GM12878 (cell line): ENCODE results near the gene MILR1. TPM values are rescaled to one million over a fixed set of nuclear protein-coding genes. Genes with fewer than 3 reads are reported as not detected.

Source experiments
- DPF2 ChIP-seq: fragments of 450-650 bp; IDR thresholded peaks from 2 replicates; pipeline ENCODE4 v1.6.1; 2017; ENCODE audit warnings: mild to moderate bottlenecking
- EED ChIP-seq: sonication (generic); IDR thresholded peaks from 2 replicates; pipeline ENCODE4 v1.6.1; 2016; ENCODE audit warnings: antibody characterized with exemption, low read depth
- GABPA ChIP-seq: IDR thresholded peaks from 2 replicates; pipeline ENCODE4 v1.6.1; 2014; ENCODE audit warnings: antibody characterized with exemption, low read depth, mild to moderate bottlenecking, inconsistent platforms
- IRF4 ChIP-seq: IDR thresholded peaks from 2 replicates; pipeline ENCODE4 v1.6.1; 2011; ENCODE audit warnings: low read depth, low read length
- IRF5 ChIP-seq: fragments of 450-650 bp; IDR thresholded peaks from 2 replicates; pipeline ENCODE4 v1.6.1; 2017; ENCODE audit warnings: borderline replicate concordance
- NFYA ChIP-seq: IDR thresholded peaks from 2 replicates; pipeline ENCODE4 v1.6.1; 2011; ENCODE audit warnings: low read depth, mild to moderate bottlenecking, low read length, improper control_type of control experiment, borderline replicate concordance
- NRF1 ChIP-seq: conservative IDR thresholded peaks from 2 replicates; pipeline ENCODE4 v1.6.1; 2011; ENCODE audit warnings: mild to moderate bottlenecking, low read depth, low read length, improper control_type of control experiment
- POLR2AphosphoS5 ChIP-seq: IDR thresholded peaks from 2 replicates; pipeline ENCODE4 v1.6.1; 2011; ENCODE audit warnings: mild to moderate bottlenecking, low read length, inconsistent platforms
- SKIL ChIP-seq: fragments of 450-650 bp; IDR thresholded peaks from 2 replicates; pipeline ENCODE4 v1.6.1; 2017; ENCODE audit warnings: mild to moderate bottlenecking, low read depth, inconsistent platforms; ENCODE audit not compliant: poor library complexity, severe bottlenecking
- SMAD5 ChIP-seq: IDR thresholded peaks from 2 replicates; pipeline ENCODE4 v1.6.1; 2016; ENCODE audit warnings: antibody characterized with exemption, low read depth
- SREBF2 ChIP-seq: IDR thresholded peaks from 2 replicates; pipeline ENCODE4 v1.6.1; 2012; ENCODE audit warnings: mild to moderate bottlenecking, low read length
- TAF1 ChIP-seq: IDR thresholded peaks from 2 replicates; pipeline ENCODE4 v1.6.1; 2011; ENCODE audit warnings: mild to moderate bottlenecking, low read depth, low read length, borderline replicate concordance
- YY1 ChIP-seq: IDR thresholded peaks from 2 replicates; pipeline ENCODE4 v1.6.1; 2011; ENCODE audit warnings: low read depth, mild to moderate bottlenecking, low read length
- polyA plus RNA-seq, 11 experiments: library from polyadenylated mRNA; depleted of rRNA in 4 of 11; unstranded in 6 of 11; stranded (reverse) in 5 of 11; fragments of >200 nt; fragmentation: Nextera tagmentation in 4 of 11; fragmentation: Illumina TruSeq in 1 of 11; extraction: Ambion mirVana in 4 of 11; extraction: Trizol in 1 of 11; gene quantifications; 1 replicate in 1 of 11; 2 replicates in 10 of 11; pipeline versions ENCODE4 v1.2.1 to v1.2.3, GENCODE V29; 2011 to 2016; ENCODE audit warnings: inconsistent platforms in 2 of 11, missing spikeins in 2 of 11, low read depth in 1 of 11
- total RNA-seq, 4 experiments: library from RNA; depleted of rRNA in 3 of 4; stranded (reverse); fragments of >200 nt in 3 of 4; fragmentation: Illumina TruSeq in 1 of 4; extraction: Trizol in 1 of 4; gene quantifications; 2 replicates each; pipeline versions ENCODE4 v1.2.1 to v1.2.3, GENCODE V29; 2013 to 2021
- TF ChIP-seq, protein P1 (sequence below): IDR thresholded peaks from 2 replicates; pipeline ENCODE4 v1.6.1; 2012; ENCODE audit warnings: low read depth, low read length, improper control_type of control experiment

Gene MILR1
- total and polyA plus RNA-seq, 10 of the 15 experiments (the other 5 are each of a cell fraction or from before 2014, with no cell fraction given): 2.0 to 47.2 (median 17.2) TPM

DNA sequence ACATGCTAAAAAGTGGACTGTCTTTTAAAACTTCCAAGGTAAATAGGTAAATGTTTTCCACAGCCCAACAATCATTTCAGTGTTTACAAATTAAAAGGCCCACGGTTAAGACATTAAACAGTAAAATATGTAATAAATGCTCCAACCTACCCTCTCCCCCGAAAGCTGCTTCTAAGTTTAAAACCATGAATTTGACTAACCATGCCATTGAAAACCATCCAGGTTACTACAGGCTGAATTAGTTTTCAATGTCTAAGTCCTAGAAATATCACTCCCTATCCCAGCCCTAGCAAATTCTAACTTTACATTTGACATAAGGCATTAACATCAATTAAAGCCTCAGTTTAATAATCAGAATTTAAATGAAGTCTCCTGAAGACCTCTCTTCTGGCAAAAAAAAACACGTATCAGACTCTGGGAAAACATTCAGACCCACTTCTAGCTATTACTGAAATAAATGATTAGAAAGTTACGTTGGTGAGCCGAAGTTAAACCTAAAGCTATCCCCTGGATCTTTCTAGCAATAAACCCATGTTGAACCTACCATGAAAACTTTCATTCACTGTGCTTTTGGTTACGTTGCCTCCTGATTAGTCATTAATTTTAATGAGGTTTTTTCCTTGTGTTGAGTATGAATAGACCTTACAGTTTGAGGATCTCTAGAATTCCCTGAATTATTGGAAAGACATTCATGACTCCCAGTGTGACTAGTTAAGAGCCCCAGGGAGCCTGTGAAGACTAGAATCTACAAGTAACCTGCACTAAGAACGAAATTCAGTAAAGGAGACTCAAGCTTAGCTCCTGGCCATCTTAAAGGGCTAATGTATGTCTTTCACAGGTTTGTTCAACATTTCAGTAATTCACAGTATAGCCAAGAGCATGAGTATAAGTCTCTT is 49.6 kb downstream of the MILR1 start (continued):
- TF ChIP-seq, protein P1, sequence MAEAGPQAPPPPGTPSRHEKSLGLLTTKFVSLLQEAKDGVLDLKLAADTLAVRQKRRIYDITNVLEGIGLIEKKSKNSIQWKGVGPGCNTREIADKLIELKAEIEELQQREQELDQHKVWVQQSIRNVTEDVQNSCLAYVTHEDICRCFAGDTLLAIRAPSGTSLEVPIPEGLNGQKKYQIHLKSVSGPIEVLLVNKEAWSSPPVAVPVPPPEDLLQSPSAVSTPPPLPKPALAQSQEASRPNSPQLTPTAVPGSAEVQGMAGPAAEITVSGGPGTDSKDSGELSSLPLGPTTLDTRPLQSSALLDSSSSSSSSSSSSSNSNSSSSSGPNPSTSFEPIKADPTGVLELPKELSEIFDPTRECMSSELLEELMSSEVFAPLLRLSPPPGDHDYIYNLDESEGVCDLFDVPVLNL: no peak
- TF ChIP-seq DPF2: no peak
- TF ChIP-seq SREBF2: no peak
- no peak for TF ChIP-seq IRF4
- TF ChIP-seq IRF5: no peak
- TF ChIP-seq NRF1: no peak
- TF ChIP-seq GABPA: no peak
- no peak for TF ChIP-seq EED
- peak; percentile 34 for TF ChIP-seq SMAD5
- TF ChIP-seq POLR2AphosphoS5: peak; percentile 83
- TF ChIP-seq NFYA: no peak
- TF ChIP-seq TAF1: no peak
- TF ChIP-seq SKIL: no peak
- TF ChIP-seq YY1: no peak
